RWPE2 (cell line): ENCODE measurements around the gene PHF23.

Source experiments
- ATAC-seq: fragments of 200-7000 bp; cut with Tn5 transposase; 3 replicates; pipeline ENCODE4 v1.9.1; 2021; ENCODE audit warnings: low read depth
- DNase-seq: peaks from one replicate; pipeline ENCODE4 v3.0.0-alpha.2; 2020; ENCODE audit warnings: low spot score
- H3K27ac ChIP-seq: fragments of 450-650 bp; 2 replicates; pipeline ENCODE4 v1.5.1; 2017; ENCODE audit warnings: mild to moderate bottlenecking; ENCODE audit not compliant: poor library complexity, severe bottlenecking
- H3K27me3 ChIP-seq: fragments of 250-450 bp; sonication (Bioruptor Pico); 2 replicates; pipeline ENCODE4 v1.5.1; 2021; ENCODE audit warnings: mild to moderate bottlenecking, moderate library complexity; ENCODE audit not compliant: insufficient read depth, poor library complexity, severe bottlenecking
- H3K36me3 ChIP-seq: fragments of 250-450 bp; sonication (Bioruptor Pico); 2 replicates; pipeline ENCODE4 v1.5.1; 2020; ENCODE audit warnings: low read depth, mild to moderate bottlenecking, moderate library complexity
- H3K4me1 ChIP-seq: fragments of 250-450 bp; sonication (Bioruptor Pico); 2 replicates; pipeline ENCODE4 v1.5.1; 2021; ENCODE audit warnings: mild to moderate bottlenecking, moderate library complexity; ENCODE audit not compliant: insufficient read depth, poor library complexity, severe bottlenecking
- H3K4me3 ChIP-seq: fragments of 250-450 bp; sonication (Bioruptor Pico); 2 replicates; pipeline ENCODE4 v1.5.1; 2021; ENCODE audit warnings: mild to moderate bottlenecking, moderate library complexity; ENCODE audit not compliant: severe bottlenecking
- H3K9me3 ChIP-seq: fragments of 250-450 bp; sonication (Bioruptor Pico); 2 replicates; pipeline ENCODE4 v1.5.1; 2021; ENCODE audit warnings: mild to moderate bottlenecking, moderate library complexity; ENCODE audit not compliant: severe bottlenecking
- TF ChIP-seq, protein P1 (sequence below): fragments of 450-650 bp; IDR thresholded peaks from one replicate; pipeline ENCODE4 v1.5.1; 2017; ENCODE audit warnings: mild to moderate bottlenecking, moderate library complexity; ENCODE audit not compliant: poor library complexity, severe bottlenecking

The PHF23 gene

GRCh38 chr17:7229504-7229903, 9.8 kb downstream of the PHF23 start:
- Histone ChIP-seq H3K4me3 (no peak overlapping the region), H3K27me3 (no peaks in the 10 kb centered on the region), H3K4me1 (peaks cover 13% of the 10 kb centered on the region), H3K9me3 (no peaks in the 10 kb centered on the region), H3K27ac (no peak overlapping the region), H3K36me3 (peaks cover 62% of the 10 kb centered on the region)
- TF ChIP-seq, protein P1, sequence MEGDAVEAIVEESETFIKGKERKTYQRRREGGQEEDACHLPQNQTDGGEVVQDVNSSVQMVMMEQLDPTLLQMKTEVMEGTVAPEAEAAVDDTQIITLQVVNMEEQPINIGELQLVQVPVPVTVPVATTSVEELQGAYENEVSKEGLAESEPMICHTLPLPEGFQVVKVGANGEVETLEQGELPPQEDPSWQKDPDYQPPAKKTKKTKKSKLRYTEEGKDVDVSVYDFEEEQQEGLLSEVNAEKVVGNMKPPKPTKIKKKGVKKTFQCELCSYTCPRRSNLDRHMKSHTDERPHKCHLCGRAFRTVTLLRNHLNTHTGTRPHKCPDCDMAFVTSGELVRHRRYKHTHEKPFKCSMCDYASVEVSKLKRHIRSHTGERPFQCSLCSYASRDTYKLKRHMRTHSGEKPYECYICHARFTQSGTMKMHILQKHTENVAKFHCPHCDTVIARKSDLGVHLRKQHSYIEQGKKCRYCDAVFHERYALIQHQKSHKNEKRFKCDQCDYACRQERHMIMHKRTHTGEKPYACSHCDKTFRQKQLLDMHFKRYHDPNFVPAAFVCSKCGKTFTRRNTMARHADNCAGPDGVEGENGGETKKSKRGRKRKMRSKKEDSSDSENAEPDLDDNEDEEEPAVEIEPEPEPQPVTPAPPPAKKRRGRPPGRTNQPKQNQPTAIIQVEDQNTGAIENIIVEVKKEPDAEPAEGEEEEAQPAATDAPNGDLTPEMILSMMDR, result no peak
- no peak for DNase-seq
- ATAC-seq, result no peak

DNA sequence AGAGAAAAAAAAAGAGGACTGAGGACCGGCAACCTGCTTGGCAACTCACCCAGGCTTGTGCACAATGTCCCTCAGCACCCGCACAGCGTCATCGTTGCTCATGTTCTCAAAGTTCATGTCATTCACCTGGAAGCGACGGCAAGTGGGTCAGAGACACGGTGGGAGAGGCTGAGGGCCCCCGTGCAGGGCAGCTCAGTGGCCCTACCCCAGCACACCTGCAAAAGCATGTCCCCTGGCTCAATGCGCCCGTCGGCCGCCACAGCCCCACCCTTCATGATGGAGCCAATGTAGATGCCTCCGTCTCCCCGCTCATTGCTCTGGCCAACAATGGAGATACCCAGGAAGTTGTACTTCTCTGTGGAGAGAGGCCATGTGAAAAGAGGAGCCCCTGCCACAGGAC, 10.3 kb downstream of the PHF23 start:
- Histone ChIP-seq H3K4me3 (no peak overlapping the region), H3K27me3 (no peaks in the 10 kb centered on the region), H3K9me3 (no peaks in the 10 kb centered on the region), H3K36me3 (peaks cover 63% of the 10 kb centered on the region), H3K4me1 (peaks cover 13% of the 10 kb centered on the region), H3K27ac (peak overlapping the region; percentile 24)
- DNase-seq, result no peak
- ATAC-seq, result no peak
- TF ChIP-seq, protein P1, result no peak

GRCh38 chr17:7226721-7227710, 12.2 kb downstream of the PHF23 start:
- TF ChIP-seq, protein P1, result no peak
- DNase-seq, result no peak
- no peak for ATAC-seq
- Histone ChIP-seq H3K9me3 (no peaks in the 10 kb centered on the region), H3K27ac (no peak overlapping the region), H3K4me3 (no peak overlapping the region), H3K27me3 (no peaks in the 10 kb centered on the region), H3K36me3 (peaks cover 76% of the 10 kb centered on the region), H3K4me1 (peaks cover 5% of the 10 kb centered on the region)

- Histone ChIP-seq H3K4me1 (peaks cover 9% of the 10 kb centered on the region), H3K27me3 (no peaks in the 10 kb centered on the region), H3K27ac (no peak overlapping the region), H3K36me3 (peaks cover 86% of the 10 kb centered on the region), H3K4me3 (no peak overlapping the region), H3K9me3 (no peaks in the 10 kb centered on the region)
- DNase-seq, result no peak
- ATAC-seq, result no peak
- TF ChIP-seq, protein P1, result no peak
Observed at GRCh38 chr17:7225711-7226331, 13.4 kb downstream of the PHF23 start.
